HUES48 (cell line): ENCODE data around the gene RNF111.
"Not testable (repeated sequence)": the region's sequence is repeated elsewhere in the genome, so short reads cannot be mapped to it uniquely, and the experiment has no call there.

Experiments used
- H3K27ac ChIP-seq: one replicate; pipeline ENCODE4 v1.7.0; 2013; ENCODE audit warnings: low read depth, low read length, inconsistent platforms
- H3K27me3 ChIP-seq: 2 replicates; pipeline ENCODE4 v1.6.1; 2013; ENCODE audit warnings: mild to moderate bottlenecking, low read length; ENCODE audit not compliant: control insufficient read depth, insufficient read depth
- H3K36me3 ChIP-seq: 2 replicates; pipeline ENCODE4 v1.6.1; 2013; ENCODE audit warnings: low read length; ENCODE audit not compliant: control insufficient read depth, insufficient read depth
- H3K4me1 ChIP-seq: 2 replicates; pipeline ENCODE4 v1.6.1; 2013; ENCODE audit warnings: mild to moderate bottlenecking, low read length; ENCODE audit not compliant: control insufficient read depth, insufficient read depth
- H3K4me3 ChIP-seq: 2 replicates; pipeline ENCODE4 v1.5.1; 2013; ENCODE audit warnings: mild to moderate bottlenecking, low read depth, low read length
- H3K9ac ChIP-seq: 2 replicates; pipeline ENCODE4 v1.6.1; 2013; ENCODE audit warnings: mild to moderate bottlenecking, low read depth, low read length, moderate library complexity
- H3K9me3 ChIP-seq: 2 replicates; pipeline ENCODE4 v1.6.1; 2013; ENCODE audit warnings: low read length; ENCODE audit not compliant: control insufficient read depth, insufficient read depth

RNF111 gene

DNA sequence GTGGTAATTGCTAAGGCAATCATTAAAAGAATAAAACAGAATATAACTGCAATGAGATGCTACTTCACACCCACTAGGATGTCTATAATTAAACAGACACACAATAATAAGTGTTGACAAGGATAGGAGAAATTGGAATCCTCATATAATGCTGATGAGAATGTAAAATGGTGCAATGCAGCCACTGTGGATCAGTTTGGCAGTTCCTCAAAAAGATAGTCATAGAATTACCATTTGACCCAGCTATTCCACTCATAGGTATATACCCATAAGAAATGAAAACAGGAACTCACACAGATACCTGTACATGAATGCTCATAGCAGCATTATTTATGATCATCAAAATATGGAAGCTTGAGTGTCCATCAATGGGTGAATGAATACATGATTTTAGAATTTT is 9.6 kb upstream of the RNF111 start:
- Histone ChIP-seq H3K9ac (no peak overlapping the region), H3K36me3 (no peaks in the 10 kb centered on the region), H3K4me3 (no peak overlapping the region), H3K27me3 (no peaks in the 10 kb centered on the region), H3K4me1 (no peaks in the 10 kb centered on the region), H3K9me3 (no peaks in the 10 kb centered on the region), H3K27ac (no peak overlapping the region)

GRCh38 chr15:58980351-58980939 is 7.0 kb upstream of the RNF111 start:
- no peak overlapping the region for H3K9ac ChIP-seq
- H3K27me3 ChIP-seq: no peaks in the 10 kb centered on the region
- H3K27ac ChIP-seq: no peak overlapping the region
- no peaks in the 10 kb centered on the region for H3K36me3 ChIP-seq
- no peaks in the 10 kb centered on the region for H3K4me1 ChIP-seq
- H3K4me3 ChIP-seq: no peak overlapping the region
- no peaks in the 10 kb centered on the region for H3K9me3 ChIP-seq

DNA sequence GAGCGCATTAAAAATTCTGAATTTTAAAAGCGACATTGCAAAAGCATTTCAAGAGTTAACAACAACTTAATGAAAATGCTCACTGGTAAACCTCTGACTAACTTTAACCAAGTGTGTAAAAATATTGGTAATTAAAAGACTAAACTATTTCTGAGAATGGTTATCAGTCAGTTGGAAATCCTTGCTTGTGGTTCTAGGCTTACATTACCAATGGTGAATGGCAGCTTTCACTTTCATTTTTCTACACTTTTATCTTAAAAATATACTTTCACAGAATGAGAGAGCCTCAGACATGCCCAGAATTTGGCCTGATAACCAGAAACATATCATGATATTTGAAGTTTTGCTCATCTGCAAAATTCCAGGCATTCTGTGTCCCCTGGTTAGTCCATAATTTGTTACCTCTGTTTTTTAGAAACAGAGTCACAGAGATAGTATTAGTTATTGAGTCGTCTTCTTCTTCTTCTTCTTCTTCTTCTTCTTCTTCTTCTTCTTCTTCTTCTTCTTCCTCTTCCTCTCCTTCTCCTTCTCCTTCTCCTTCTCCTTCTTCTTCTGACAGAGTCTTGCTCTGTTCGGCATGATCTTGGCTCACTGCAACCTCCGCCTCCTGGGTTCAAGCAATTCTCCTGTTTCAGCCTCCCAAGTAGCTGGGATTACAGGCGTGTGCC is 5.5 kb upstream of the RNF111 start:
- Histone ChIP-seq H3K36me3 (no peaks in the 10 kb centered on the region), H3K4me1 (no peaks in the 10 kb centered on the region), H3K9ac (no peak overlapping the region), H3K27ac (no peak overlapping the region), H3K27me3 (no peaks in the 10 kb centered on the region), H3K4me3 (no peak overlapping the region), H3K9me3 (no peaks in the 10 kb centered on the region)

GRCh38 chr15:58983261-58983660 is 4.2 kb upstream of the RNF111 start:
- no peaks in the 10 kb centered on the region for H3K36me3 ChIP-seq
- H3K4me3 ChIP-seq: no peak overlapping the region
- no peak overlapping the region for H3K9ac ChIP-seq
- H3K27me3 ChIP-seq: no peaks in the 10 kb centered on the region
- H3K27ac ChIP-seq: no peak overlapping the region
- H3K4me1 ChIP-seq: 0 out of 2 replicates have a peak, but pooled peaks cover 3% of the 10 kb centered on the region
- no peaks in the 10 kb centered on the region for H3K9me3 ChIP-seq

GRCh38 chr15:58985443-58985842 is 2.0 kb upstream of the RNF111 start:
- peaks cover 11% of the 10 kb centered on the region; the same call in 1 of the 2 replicates for H3K4me1 ChIP-seq
- no peak overlapping the region for H3K4me3 ChIP-seq
- no peaks in the 10 kb centered on the region for H3K27me3 ChIP-seq
- H3K36me3 ChIP-seq: no peaks in the 10 kb centered on the region
- no peak overlapping the region for H3K9ac ChIP-seq
- no peaks in the 10 kb centered on the region for H3K9me3 ChIP-seq
- H3K27ac ChIP-seq: no peak overlapping the region

- Histone ChIP-seq H3K4me3 (peak overlapping the region; percentile 99), H3K27ac (peak overlapping the region; percentile 46), H3K4me1 (peaks cover 11% of the 10 kb centered on the region; the same call in 1 of the 2 replicates), H3K27me3 (no peaks in the 10 kb centered on the region), H3K9ac (no peak overlapping the region), H3K9me3 (no peaks in the 10 kb centered on the region), H3K36me3 (peaks cover 11% of the 10 kb centered on the region)
Measured at GRCh38 chr15:58987036-58987435, 427 bp upstream of the RNF111 start.

GRCh38 chr15:58988006-58988785 is 733 bp downstream of the RNF111 start:
- Histone ChIP-seq H3K9me3 (no peaks in the 10 kb centered on the region), H3K4me1 (peaks cover 11% of the 10 kb centered on the region; the same call in 1 of the 2 replicates), H3K36me3 (peaks cover 12% of the 10 kb centered on the region), H3K9ac (peak overlapping the region; percentile 83), H3K27me3 (no peaks in the 10 kb centered on the region), H3K4me3 (peak overlapping the region; percentile 99), H3K27ac (peak overlapping the region; percentile 97)

GRCh38 chr15:58992181-58992580 is 4.7 kb downstream of the RNF111 start:
- Histone ChIP-seq H3K36me3 (peaks cover 12% of the 10 kb centered on the region), H3K4me3 (no peak overlapping the region), H3K9me3 (no peaks in the 10 kb centered on the region), H3K9ac (no peak overlapping the region), H3K4me1 (peaks cover 9% of the 10 kb centered on the region; the same call in 1 of the 2 replicates), H3K27ac (no peak overlapping the region), H3K27me3 (no peaks in the 10 kb centered on the region)

- Histone ChIP-seq H3K36me3 (peaks cover 12% of the 10 kb centered on the region), H3K27ac (no peak overlapping the region)
Measured at GRCh38 chr15:58994906-58995453, 7.5 kb downstream of the RNF111 start.

GRCh38 chr15:58999694-59000093 is 12.2 kb downstream of the RNF111 start:
- Histone ChIP-seq H3K4me1 (no peaks in the 10 kb centered on the region), H3K36me3 (0 out of 2 replicates have a peak, but pooled peaks cover under 1% of the 10 kb centered on the region), H3K9me3 (no peaks in the 10 kb centered on the region), H3K4me3 (no peak overlapping the region), H3K27ac (no peak overlapping the region), H3K27me3 (no peaks in the 10 kb centered on the region), H3K9ac (no peak overlapping the region)

More at GRCh38 chr15:58994906-58995453, 7.5 kb downstream of the RNF111 start:
- H3K27me3 ChIP-seq: no peaks in the 10 kb centered on the region
- H3K9me3 ChIP-seq: no peaks in the 10 kb centered on the region
- no peak overlapping the region for H3K4me3 ChIP-seq
- H3K9ac ChIP-seq: no peak overlapping the region
- no peaks in the 10 kb centered on the region for H3K4me1 ChIP-seq

GRCh38 chr15:59000251-59000650 is 12.8 kb downstream of the RNF111 start:
- H3K9me3 ChIP-seq, H3K27me3 ChIP-seq, H3K27ac ChIP-seq, H3K4me3 ChIP-seq, H3K4me1 ChIP-seq, H3K9ac ChIP-seq, H3K36me3 ChIP-seq: not testable (repeated sequence)
